Dermis microvascular lymphatic vessel endothelial cell (primary cell): Measurements from ENCODE around the gene SLC24A3. TPM values are rescaled to one million over a fixed set of nuclear protein-coding genes. Genes with fewer than 3 reads are reported as not detected.

ENCODE experiments used
- DNase-seq, 2 donors: peaks; one replicate each; pipeline versions ENCODE4 v3.0.0 to v3.0.0-alpha.2; 2010; ENCODE audit warnings: low read depth in 2 of 2
- total RNA-seq: library from RNA; depleted of rRNA; stranded (reverse); fragments of >200 nt; gene quantifications from 2 replicates; pipeline ENCODE4 v1.2.1, GENCODE V29; 2014

Gene SLC24A3
- total RNA-seq, 1 donor from 2014 or later, result under 0.01 TPM

DNA sequence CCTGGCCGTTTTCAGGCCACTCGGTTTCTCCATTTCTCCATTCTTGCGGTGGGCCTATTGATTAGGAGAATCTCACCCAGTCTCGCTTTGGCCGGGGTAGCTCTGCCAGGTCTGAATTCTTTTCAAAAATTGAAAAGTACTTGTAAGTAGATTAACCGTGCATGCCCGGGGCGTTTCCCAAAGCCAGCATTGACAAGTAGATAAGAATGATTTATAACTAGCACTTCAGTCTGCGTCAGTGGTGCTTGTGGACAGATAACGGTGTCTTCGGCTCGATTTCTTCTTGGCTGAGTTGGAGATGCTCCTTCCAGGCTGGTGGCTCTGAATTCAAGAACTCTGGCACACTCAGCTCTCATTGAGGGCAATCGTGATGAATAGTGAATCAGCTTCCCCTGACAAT, 29.0 kb downstream of the SLC24A3 start:
- DNase-seq, result no peak

DNA sequence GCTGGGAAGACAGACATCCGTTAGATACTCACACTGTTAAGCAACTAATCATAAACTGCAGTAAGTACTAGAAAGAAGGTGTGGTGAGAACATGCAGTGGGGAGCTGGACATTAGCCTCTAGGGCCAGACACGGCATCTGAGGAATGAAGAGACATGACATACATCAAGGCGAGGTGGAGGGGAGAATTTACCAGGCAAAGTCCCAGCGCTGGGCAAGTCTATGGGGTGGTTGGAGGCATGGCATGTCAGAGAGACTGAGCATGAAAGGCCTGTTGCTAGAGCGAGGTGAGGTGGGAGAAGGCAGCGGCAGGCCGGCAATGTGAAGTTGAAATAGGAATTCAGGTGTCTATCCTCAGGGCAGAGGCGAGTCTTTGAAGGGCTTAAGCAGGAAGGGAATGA, 31.8 kb downstream of the SLC24A3 start:
- no peak for DNase-seq

DNA sequence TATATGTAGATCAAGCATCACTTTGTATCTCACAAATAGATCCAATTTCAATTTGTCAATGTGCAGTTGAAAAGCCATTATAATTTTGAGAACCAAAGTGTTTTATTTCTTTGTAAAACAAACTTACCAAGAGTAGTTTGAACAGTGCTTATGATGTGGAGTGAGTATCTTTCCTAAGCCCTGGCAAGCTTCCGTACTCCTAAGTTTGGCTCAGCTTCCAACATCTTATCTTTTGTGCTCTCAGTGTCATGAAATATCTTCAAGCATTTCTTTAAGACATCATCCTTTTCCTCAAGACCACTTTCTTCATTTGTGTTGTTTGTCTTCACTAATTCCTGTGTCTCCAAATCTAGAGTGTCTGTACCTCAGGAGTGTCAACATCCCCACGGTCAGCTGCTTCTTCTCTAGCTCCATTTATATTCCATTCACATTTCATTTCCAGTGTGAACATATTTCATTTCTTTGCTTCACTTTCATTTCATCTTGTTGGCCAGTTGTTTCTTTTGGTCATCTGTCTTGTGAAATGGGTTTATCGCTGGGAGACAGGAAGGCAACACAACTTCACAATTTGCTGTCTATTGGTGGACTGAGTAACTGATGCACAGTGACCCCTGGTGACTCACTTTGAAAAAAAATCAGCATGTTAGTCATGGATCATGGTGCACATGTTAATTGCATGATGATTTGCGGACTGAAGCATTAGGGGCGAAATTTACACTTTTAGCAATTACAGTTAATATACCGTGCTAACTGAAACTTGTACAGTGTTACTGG, 36.9 kb downstream of the SLC24A3 start:
- no peak for DNase-seq

DNA sequence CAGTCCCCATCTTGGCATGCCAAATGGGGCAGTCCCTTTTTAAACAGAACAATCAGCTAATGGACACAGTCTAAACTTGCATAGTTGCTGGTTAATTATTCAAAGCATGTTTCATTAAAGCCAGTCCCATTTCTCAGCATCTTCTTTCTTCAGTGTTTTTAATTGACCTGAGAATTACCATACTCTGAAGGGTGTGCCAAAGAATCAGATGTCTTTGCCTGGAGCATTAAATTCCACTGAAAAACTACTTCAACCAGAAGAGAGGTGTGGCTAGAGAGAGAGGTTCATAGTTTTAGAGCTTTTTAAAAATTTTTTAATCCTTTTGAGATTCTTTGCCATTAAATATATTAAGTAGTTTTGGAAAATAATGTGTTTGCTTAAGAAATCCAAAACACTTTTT, 37.9 kb downstream of the SLC24A3 start:
- DNase-seq, result no peak

DNA sequence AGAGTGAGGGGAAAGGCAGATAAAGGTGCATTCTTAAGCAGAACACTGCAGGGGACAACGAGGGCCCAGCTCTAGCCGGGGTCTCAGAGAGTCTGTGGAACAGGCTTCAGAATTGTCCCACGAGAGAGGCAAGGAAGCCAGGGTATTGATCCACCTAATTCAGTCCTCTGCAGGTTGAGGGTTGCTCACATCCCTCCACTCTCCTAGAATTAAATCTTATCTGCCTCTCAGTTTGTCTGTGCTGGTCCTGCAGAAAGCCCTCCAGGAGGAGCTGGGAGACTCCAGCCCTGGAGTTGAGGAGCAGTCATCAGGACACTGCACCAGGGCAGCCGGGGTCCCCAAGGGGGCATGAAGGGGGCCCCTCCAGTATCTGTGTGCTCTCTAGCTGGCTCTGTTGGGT, 39.1 kb downstream of the SLC24A3 start:
- no peak for DNase-seq

DNA sequence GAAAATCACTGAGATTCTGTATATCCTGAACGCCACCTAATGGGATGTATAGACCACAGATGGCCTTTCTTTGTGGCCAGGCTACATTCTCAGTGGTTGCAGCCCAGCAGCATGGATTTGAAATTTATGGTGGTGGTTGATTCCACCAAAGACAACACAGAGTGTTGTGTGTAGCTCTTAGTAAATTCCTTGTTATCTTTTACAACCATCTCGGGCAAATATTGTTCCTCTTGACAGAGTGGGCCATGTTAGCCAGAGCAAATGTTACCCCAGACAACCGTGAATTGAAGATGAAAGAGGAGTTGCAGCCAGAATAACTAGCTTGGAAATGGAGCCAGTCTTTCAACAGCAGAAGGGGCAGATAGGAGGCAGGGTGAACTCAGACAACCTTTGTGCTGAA, 39.5 kb downstream of the SLC24A3 start:
- no peak for DNase-seq

DNA sequence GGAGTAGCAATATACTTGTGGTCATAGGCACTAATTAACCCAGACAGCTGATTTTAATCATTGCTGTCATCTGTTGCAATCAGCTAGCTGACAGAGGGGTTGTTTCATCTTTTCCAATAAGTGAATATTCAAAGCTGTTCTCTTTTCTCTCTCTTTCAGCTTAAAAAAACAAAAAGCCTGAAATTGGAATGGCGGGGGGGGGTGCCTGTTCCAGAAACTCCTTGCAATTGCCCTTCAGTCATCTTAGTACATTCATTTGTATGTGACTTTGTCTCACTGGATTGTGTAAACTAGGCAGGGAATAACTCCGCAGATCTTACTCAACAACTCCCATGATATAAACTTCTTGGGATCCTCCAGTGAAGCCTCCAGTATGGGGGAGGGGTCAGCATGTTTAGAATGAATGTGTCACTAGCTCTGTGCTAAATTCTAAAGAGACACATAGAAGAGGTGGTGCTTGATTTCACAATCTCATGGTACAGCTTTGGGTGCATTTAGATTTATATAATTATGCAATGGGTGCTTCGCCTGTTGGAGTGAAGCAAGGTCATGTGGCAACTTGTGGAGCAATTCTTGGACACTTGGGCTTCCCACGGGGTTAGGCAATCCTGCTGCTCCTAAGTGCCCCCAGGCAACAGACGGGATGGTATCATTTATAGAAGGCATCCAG, 40.1 kb downstream of the SLC24A3 start:
- DNase-seq, result no peak

DNA sequence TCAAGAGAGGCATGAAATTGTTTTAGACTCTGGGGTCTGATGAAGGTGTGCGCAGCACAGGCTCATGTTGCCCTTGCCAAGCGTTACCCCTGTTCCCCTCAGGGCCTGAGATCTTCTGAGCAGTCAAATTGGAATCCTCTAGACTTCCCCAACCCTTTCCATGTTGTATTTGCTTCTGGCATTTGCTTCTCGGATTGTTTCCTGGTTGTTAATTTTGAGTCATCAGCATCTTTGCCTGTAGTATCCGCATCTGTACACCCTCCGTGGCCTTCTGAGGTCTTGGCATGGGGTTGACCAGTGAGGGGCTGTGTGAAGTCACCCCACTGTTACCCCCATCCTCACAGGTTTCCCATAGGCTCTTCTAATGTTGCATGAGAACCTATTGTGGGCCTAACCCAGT, 40.9 kb downstream of the SLC24A3 start:
- DNase-seq, result no peak

DNA sequence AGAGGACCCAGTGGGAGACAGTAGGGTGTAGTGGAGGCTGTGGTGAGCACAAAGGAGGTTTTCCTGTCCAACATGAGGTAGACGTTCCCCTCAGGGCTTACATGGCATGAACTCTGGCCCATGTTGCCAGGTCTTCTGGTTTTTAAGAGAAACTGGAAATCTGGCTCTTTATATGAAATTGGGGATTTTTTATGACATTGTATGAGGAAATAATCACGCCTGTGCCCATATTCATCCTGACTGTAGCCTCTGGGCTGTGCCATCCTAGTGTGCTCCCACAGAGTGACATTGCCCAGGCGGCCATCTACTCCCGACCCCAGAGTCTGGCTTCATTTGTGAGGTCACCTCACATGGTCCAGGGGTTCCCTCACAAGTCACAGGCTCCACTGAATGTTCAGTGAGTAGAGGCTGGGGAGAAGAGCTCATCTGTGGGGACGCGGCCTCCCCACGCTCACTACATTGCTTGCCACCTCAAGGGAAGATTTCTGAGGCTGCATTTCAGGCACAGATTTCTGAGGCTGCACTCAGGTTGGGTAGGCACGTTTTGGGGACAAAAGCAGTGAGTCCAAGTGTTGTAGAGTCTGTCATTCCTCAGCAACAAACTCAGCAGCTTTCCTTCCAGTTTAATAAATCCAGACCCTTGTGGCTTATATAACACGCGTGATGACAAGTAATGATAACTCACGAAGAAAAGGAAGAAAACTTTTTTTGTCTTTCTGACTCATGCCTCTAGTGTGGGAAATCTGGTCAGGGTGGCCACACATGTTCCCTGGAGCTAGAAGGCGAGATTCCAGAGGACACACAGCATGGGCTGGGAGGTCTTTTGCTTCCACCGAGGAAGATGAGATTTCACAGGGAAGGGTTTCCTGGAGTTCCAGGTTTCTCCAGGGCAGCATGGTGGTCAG, 41.7 kb downstream of the SLC24A3 start:
- no peak for DNase-seq

DNA sequence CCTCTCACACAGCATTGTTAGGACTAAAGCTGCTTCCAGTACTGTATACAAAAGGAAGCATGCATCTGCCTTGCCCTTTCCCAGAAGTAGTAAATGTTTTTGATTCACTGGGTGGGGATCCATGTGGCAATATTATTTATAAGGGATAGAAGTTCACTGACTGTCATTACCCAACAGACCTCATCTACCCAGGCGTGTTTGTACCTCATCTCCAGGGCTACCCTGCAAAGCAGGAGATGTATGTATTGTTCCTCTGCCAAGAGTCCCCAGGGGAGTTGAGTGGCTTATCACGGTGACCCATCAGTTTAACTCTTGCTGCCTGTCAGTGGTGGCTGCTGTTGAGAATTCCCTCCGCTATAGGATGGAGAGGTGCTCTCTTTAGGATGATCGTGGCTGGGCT, 42.5 kb downstream of the SLC24A3 start:
- no peak for DNase-seq

DNA sequence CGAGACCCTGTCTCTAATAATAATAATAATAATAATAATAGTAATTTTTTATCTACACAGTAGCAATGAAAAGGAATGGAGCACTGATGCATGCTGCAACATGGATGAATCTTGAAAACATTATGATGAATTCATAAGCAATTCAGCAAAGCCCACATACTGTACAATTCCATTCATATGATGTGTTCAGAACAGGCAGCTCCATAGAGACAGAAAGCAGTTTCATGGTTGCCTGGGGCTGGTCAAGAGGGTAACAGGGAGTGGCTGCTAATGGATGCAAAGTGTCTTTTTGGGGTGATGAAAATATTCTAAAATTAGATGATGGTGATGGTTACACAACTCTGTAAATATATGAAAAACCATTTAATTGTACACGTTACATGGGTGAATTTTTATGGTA, 43.6 kb downstream of the SLC24A3 start:
- DNase-seq, result no peak

DNA sequence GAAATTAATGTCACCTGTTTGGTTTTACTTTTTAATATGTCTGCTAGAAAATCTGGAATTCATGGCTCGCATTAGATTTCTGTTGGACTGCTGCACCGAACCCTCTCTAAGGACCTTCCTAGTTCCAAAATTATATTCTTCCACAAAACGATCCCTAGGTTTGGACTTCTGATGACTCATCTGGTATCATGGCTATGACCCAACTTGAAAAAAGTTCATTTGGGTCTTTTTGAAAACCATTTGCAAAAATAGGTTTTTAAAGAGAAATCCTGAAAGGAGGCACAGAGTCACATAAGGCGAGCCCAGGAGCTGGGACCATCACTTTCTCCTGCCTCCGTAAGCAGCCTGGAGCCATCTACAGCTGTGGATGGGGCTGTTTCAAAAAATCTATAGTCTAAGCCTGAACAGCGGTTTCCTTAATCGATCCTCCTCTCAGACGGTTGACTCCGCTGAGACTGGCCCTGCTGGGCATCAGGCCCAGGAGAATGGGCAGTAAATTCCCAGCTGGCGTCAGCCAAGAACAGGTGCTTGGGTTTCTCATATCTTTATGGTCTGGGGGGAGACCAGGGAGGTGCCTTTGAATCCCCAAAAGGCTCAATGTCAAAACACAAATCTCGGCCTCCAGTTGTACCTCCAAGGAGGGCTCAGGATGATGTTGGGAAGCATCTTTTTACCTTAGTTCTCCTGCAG, 44.6 kb downstream of the SLC24A3 start:
- no peak for DNase-seq

DNA sequence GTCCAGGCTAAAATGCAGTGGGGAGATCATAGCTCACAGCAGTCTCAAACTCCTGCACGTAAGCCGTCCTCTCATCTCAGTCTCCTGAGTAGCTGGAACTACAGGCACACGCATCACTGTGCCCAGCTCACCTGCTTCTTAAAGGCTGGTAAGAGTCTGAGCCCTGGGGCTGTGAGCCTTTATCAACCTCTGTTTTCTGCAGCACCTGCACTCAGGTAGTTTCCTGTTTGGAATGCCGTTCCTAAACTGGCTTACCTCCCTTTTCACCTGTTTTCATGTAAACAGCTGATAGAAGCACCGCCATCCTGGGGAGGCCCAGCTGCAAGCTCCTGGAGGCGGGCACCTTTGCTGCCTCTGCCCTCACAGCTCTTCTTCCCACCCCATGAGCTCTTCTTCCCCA, 45.4 kb downstream of the SLC24A3 start:
- no peak for DNase-seq

DNA sequence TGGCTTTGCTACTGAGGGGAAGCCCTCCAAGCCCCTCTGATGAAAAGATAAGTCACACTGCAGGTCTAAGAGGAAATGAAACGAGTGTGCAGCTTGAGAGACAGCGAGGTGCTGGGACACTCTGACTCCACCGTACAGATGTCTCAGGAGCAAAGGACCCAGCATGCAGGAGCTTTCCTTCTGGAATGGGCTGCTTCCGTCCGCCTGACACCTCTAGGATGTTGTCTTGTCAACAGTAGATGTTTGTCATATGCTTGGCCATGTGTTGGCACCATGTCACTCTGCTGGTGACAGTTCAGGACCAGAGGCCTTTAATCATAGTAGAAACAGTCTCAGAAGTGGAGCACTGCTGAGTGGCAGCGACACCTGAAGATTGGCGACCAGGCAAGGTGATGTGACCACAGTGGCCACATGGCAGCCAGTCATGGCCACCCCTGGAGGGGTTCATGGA, 46.7 kb downstream of the SLC24A3 start:
- no peak for DNase-seq

DNA sequence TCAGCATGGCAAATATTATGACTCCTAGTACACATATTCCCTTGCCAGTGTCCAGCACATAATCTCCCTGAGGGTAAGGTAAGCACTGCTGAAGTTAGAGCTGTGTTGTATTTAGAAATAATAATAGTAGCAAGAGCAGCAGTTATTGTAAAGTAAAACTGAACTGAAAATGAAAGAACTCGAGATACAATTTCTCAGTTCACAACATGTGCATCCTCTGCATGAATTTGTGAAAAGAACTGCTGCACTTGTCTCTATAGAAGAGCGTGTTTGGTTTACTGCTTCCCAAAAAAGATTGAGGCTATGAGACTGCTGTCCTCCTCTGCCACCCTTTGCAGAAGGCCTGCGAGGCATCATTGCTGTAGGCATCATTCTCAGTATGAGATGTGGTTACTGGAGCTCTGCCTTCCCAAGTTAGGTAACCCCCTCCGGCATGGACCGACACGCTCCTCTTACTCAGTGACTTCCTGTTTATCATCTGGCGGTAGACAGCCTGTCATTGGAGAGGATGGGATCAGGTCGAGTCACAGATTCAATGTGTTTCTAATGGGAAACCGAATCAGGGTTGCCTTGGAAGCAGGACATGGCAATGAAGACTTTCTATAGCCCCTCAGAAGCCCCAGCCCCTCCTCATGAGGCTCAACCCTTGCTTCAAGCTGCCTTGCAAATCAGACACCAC, 48.1 kb downstream of the SLC24A3 start:
- DNase-seq, result no peak

DNA sequence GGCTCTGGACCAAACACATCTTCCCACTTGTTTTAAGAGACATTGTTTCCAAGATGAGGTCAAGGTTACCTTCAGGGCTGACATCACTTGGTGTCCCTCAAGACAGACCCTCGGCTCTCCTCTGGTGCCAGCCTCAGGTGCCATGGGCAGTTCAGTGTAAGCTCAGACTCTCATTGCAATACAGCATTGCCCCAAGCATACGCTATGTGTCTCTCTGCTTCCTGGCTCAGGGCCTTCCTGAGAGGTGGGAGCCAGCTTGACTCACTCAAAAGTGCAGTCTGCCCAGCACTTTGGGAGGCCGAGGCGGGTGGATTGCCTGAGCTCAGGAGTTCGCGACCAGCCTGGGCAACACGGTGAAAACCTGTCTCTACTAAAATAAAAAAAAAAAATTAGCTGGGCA, 51.7 kb downstream of the SLC24A3 start:
- DNase-seq, result no peak

DNA sequence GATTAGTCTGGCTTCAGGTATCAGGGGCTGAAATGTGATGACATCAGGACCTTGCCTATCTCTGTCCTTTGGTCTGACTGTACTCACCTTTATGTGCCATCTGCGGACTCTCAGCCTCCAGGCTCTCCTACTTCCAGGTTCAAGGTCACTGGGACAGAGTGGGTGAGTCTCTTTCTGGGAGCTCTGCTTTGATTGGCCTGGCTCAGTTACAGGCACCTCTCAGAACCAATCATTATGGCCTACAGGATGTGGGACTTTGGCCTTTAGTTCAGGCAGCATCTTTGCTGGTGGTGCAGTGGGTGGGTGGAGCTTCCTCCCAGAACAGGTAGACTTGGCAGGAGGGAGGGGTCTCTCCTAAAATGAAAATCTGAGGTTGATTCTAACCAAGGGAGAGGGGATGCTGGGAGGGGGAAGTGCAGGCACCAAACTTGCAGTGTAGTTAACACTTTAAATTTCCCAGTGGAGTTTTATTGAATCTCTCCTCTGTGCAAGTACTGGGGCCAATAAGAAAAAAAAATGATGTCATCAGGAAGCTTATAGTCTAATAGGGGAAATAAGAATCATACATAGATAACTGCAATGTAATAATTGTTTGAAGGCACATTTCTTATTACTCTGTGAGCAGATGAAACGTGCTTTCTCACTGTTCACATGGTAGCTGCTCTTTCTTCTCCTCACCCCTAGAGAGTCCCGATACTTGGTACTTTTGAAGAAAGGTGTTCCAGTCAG, 53.4 kb downstream of the SLC24A3 start:
- DNase-seq, result no peak

DNA sequence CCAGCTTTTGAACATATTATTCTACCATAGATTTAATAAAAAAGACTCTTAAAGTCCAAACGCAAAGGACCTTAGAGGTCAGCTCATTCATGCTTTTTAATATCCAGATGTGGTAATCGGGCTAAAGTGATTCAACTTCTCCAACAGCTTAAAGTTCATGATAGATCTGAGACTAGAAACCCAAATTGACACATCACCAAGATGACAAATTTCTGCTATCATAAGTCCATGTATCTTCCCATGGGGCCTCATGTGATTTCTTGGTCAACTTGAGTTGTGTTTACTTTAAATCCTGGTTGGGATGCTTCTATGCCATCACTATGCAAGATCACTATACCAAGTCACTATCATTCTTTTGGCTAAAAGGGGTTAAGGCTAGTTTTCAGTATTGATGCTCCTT, 56.0 kb downstream of the SLC24A3 start:
- DNase-seq, result no peak

DNA sequence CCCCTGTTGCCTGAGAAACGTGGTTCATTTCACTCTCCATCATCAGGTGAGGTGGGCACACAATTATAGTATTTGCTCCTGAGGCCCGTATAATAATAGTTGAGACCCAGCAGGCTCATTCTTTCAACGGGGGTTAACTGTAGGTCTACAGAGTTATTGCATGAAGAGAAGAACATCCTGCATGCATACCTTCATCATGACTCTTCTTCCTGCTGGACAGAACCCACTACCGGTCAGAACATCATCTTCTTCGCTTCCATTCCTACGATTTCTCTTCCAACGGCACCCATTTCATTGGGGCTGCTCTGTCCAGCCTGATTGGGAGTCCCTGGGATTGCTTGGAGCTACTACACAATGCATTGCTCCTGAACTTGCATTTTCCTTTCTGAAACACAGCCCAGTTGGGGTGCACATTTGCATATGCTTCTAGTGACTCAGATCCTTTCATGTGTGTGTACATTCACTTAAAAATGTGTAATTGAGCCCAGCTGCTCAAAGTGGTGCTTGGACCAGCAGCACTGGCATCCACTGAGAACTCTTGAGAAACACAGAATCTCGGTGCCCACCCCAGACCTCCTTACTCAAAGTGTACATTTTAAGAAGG, 57.4 kb downstream of the SLC24A3 start:
- DNase-seq, result no peak
